ENCODE measurements around the gene SPHK2. TPM values are rescaled to one million over a fixed set of nuclear protein-coding genes. Genes with fewer than 3 reads are reported as not detected.

SPHK2 gene
- total RNA-seq, 2 donors from 2014 or later: 6.2 to 8.0 TPM

DNA sequence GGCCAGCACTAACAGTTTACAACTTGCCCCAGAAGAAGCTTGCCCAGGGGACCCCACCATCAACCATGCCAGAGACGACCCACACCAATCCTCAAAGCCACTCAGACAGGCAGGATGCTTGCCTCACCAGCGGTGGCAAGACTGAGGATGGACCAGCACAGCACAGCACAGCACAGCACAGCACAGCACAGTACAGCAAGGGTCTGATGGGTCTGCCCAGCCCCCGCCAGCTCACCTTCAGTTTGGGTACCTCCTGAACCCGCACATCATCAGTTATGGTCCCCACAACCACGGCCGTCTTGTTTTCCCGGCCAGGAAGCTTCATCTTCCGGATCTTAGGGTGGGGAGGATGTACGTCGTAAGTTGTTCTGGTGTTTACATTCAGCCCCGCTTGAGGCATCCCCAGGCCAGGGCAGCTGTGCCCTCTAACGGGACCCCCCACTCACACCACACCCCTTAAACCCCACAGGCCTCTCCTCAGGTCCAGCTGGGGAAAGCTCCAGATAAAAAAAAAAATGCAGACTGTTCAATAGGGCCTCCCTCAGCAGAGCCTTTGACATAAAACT is 2.7 kb upstream of the SPHK2 start:
- TF ChIP-seq CTCF (IDR thresholded peaks at IDR 0.05): no peak
- no peak overlapping the region for H3K27ac ChIP-seq
- H3K36me3 ChIP-seq: peaks cover 28% of the 10 kb centered on the region
- no peaks in the 10 kb centered on the region for H3K9me3 ChIP-seq
- no peaks in the 10 kb centered on the region for H3K27me3 ChIP-seq
- no peak overlapping the region for H3K4me3 ChIP-seq
- no peak for DNase-seq (ENCODE audit: low spot score)
- peaks cover 0 to 57% of the 10 kb centered on the region in 2 donors for H3K4me1 ChIP-seq

- DNase-seq (ENCODE audit: low spot score): no peak
- Histone ChIP-seq H3K27me3 (no peaks in the 10 kb centered on the region), H3K4me1 (peaks cover 0 to 57% of the 10 kb centered on the region in 2 donors), H3K27ac (peak overlapping the region in 1 of 2 donors; percentile 91), H3K9me3 (no peaks in the 10 kb centered on the region), H3K36me3 (peaks cover 28% of the 10 kb centered on the region), H3K4me3 (peak overlapping the region; percentile 74 to 76)
- TF ChIP-seq CTCF (IDR thresholded peaks at IDR 0.05): no peak
These were observed 2.0 kb upstream of the SPHK2 start for GRCh38 chr19:48617146-48617937.

- H3K4me1 ChIP-seq: peaks cover 0 to 62% of the 10 kb centered on the region in 2 donors
- DNase-seq (ENCODE audit: low spot score): no peak
These were observed 909 bp upstream of the SPHK2 start for GRCh38 chr19:48618278-48618915.

GRCh38 chr19:48619692-48620585 is 633 bp downstream of the SPHK2 start:
- no peak for TF ChIP-seq CTCF (IDR thresholded peaks at IDR 0.05)
- Histone ChIP-seq H3K4me1 (peaks cover 0 to 62% of the 10 kb centered on the region in 2 donors), H3K4me3 (peak overlapping the region; percentile 74 to 76), H3K27ac (peak overlapping the region; percentile 91 to 95), H3K9me3 (no peaks in the 10 kb centered on the region), H3K27me3 (no peaks in the 10 kb centered on the region), H3K36me3 (peaks cover 28% of the 10 kb centered on the region)
- DNase-seq (ENCODE audit: low spot score): no peak

More at GRCh38 chr19:48618278-48618915, 909 bp upstream of the SPHK2 start:
- TF ChIP-seq CTCF (IDR thresholded peaks at IDR 0.05): no peak
- Histone ChIP-seq H3K9me3 (no peaks in the 10 kb centered on the region), H3K4me3 (peak overlapping the region; percentile 74 to 76), H3K27me3 (no peaks in the 10 kb centered on the region), H3K36me3 (peaks cover 28% of the 10 kb centered on the region), H3K27ac (peak overlapping the region; percentile 91 to 95)

- peak overlapping the region in 1 of 2 donors; percentile 57 for H3K4me3 ChIP-seq
- no peaks in the 10 kb centered on the region for H3K27me3 ChIP-seq
- TF ChIP-seq CTCF (IDR thresholded peaks at IDR 0.05): no peak
- peaks cover 0 to 35% of the 10 kb centered on the region in 2 donors for H3K4me1 ChIP-seq
- no peak for DNase-seq (ENCODE audit: low spot score)
- peaks cover 7% of the 10 kb centered on the region for H3K36me3 ChIP-seq
- H3K27ac ChIP-seq: peak overlapping the region; percentile 78 to 83
- no peaks in the 10 kb centered on the region for H3K9me3 ChIP-seq
These were observed 4.3 kb downstream of the SPHK2 start for GRCh38 chr19:48623556-48624066.

Measured in right atrium auricular region (tissue), 2 donors.